Measurements from ENCODE around the gene TPRG1L.

The TPRG1L gene

DNA sequence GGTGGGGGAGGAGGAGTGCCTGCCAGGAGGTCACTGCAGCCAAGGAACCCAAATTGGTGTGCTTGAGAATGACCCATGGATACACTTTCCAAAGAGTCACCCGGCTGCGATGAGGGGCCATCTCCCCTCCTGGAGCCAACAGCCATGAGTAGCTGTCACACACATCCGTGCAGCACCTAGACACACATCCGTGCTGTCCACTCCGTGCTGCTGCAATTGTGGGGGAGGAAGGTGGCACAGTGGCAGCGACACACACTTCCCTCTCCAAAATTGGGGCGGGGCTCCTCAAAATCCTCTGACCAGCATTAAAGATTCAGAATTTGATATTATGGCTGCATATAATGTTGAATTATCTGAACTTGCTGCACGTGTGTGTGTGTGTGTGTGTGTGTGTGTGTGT, 43.3 kb downstream of the TPRG1L start:
- no peak for DNase-seq (ENCODE audit: low read depth)

DNA sequence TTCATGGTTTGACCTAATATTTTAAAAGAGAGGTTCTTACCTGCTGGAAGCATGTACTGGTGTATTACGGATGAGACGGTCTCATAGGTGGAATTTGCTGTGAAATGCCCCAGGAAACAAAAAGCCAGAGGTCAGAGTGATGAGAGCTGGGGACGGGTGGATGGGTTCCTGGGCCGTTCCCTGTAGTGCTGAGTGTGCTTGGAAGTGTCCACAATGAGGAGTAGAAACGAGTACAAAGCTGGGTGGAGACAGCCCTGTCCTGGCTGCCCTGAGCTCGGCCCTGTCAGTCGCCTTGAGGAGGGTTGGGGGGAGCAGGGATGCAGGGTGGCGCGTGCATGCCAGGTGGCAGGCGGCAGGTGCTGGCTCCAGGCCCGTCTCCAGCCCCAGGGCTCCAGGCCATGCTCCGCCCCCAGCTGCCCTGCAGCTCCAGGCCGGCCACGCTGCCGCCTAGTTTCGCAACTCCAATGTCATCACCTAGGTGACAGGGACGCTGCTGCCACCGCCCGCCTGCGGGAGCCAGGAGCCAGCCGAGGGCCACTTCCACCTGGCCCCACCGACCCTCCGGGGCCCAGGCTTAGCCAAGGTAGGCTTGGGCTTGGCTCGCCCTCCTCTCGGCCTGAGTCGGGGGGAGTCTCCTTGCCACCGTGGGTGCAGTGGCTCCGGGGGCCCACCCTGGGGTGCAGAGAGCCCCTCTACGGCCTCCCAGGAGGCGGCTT, 43.9 kb downstream of the TPRG1L start:
- no peak for DNase-seq (ENCODE audit: low read depth)

DNA sequence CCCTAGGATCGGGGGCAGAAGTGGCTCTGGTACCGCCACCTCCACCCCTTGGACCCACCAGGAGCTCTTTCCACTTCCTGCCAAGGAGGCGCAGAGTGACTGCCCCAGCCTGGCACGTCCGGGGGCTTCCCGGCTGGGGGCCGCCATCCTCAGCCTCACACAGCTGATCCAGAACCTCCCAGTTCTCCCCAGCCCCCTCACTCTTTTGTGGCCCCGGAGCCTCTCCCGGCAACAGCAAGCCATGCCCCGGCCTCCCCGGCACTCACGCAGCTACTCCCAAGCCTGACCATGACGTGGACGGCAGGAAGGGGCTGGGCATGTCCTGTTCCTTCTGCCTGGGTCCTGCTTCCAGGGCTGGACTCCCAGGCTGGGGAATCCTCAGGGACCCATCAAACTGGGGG, 44.6 kb downstream of the TPRG1L start:
- no peak for DNase-seq (ENCODE audit: low read depth)

DNA sequence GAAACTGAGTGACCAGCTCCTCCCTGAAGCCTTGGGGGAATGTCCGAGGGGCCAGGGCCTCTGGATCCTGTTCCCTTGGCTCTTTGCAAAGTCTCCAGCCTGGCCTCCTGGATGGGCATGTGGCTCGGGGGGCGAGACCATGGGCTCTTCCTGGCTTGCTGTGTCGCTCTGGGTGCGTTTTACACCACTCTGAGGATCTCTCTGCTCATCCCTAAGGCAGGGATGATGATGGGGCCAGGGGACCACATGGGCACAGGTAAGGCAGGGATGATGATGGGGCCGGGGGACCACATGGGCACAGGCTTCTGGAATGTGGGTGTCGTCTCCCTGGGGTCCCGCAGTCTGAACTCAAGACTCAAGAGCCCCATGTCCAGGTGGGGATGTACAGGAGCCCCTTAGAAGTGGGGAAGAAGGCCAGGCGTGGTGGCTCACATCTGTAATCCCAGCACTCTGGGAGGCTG, 45.2 kb downstream of the TPRG1L start:
- no peak for DNase-seq (ENCODE audit: low read depth)

DNA sequence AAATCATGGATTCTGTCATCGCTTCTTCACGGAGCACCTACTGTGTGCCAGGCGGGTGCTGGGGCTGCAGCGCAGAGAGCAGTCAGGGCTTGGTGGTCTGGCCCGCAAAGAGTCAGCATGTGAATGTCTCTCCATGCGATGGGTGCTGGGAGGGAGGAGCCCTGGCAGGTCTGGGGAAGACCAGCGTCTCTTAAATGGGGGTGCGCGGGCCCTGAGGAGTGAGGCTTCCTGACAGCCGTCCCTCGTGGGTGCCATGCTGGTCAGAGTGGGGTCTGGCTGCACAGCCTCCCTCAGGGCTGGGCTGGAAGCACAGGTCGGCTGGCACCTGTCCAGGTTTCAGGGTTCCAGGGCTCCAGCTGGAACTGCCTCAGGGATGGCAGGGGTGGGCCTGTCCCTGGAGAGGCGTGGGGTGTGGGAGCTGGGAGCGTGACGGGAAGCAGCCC, 46.0 kb downstream of the TPRG1L start:
- no peak for DNase-seq (ENCODE audit: low read depth)

DNA sequence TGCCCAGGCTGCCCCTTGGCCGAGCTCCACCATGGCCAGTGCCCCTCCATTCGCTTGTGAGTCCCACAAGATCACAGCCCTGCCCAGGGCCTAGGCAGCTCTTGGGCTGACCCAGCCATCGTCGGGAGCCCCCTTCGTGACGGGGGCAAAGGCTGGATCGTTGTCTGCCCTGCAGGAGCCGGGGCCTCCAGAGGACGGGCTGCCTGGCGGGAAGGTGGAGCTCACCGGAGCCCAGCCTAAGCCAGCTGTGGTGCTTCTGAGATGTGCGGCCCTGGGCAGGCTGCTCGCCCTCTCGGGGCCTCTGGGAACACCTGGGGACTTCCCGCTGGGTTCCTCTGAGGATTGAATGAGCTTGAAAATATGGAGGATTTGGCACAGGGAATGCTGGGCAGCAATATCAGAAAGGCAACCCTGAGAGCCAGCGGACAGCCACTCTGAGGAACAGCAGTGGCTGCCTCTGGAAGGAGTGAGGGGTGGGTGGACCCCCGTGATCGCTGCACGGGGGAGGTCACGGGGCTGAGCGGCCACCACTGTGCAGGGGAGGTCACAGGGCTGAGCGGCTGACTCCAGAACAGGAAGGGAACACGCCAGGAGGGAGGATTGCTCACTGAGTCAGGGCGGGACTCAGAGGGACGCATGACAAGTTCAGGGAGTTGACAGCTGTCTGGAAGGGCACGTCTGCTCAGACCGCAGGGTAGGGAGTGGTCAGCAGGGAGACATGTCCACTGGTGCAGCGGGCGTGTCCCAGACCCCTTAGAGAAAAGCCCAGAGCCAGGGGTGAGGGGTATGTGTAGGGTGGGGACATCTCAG, 46.8 kb downstream of the TPRG1L start:
- no peak for DNase-seq (ENCODE audit: low read depth)

DNA sequence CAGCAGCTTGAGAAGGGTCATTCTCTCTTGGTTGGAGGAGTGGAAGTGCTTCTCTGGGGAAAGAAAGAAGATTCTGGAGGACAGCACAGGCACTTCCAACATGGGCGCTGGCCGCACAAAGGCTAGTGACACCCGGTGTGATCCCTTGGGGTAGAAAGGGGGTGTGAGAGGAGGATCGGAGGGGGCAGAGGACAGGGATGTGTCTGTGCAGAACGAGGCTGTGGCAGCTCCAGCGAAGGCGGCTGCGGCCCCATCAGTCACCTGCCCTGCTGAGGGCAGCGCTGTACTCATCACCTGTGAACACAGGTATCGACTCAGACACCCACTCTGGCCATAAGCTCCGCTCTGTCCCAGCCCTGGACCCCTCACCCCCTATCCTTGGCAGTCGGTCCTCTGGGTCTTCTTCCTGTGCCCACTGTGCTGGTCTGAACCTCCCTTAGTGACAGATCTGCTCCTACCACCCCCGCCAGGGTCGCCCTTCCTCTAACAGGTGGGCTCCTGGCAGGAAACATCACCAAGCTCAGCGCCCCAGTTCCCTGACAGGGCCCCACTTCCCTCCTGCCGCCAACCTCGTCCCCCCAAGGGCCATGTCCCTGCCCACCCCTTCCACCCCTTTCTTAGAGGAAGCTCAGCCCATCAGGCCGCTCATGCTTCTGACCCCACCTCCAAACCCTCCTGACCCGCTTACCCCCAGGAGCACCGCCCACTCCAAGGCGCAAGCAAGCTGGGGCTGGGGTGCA, 47.6 kb downstream of the TPRG1L start:
- DNase-seq (ENCODE audit: low read depth): no peak

DNA sequence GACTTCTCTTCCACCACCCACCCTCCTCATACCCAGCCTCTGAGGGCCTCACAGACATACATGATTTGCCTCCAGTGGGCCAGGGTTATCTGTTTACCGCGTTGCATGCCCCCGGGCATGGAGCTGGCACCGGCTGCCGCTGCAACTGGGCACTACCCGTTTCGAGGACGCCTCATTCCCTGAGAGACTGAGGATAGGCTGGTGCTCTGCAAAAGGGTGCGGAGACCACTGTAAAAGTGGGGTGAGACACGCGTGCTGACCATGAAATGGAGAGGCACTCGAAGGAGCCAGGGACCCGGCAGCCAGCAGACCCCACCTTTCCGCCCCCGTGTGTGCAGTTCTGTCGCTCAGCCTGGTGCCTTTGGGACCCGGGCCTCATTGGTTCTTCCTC, 48.2 kb downstream of the TPRG1L start:
- no peak for DNase-seq (ENCODE audit: low read depth)

DNA sequence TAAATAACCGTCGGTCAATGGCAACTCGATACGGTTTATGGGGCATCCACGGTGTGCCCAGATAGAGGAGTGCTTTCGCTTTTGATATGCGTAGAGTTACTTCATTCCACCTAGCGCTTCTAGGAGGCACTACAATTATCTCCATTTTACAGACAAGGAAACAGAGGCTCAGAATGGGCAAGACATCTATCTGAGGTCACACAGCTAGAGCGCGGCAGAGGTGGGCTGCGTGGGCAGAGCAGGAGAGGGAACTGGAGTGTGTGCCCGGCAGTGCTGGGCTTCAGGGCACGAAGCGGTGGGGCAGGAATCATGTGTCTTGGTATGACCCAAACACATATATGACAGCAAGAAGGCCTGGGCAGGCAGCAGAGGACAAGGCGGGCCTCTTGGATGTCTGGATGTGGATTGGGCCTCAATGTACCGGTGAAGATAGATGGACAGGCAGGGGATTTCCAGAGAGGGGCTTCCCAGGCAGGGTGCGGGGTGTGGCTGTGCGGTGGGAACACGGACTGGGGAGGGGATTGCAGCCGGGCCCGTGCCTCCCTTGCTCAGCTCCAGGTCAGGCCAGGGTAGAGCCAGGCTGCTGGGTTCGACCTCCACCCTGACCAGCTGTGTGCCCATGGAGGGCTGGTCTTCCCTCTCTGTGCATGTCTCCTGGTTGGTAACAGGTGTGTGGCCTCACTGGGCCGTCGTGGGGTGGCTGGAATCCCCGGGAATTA, 48.7 kb downstream of the TPRG1L start:
- DNase-seq (ENCODE audit: low read depth): no peak

DNA sequence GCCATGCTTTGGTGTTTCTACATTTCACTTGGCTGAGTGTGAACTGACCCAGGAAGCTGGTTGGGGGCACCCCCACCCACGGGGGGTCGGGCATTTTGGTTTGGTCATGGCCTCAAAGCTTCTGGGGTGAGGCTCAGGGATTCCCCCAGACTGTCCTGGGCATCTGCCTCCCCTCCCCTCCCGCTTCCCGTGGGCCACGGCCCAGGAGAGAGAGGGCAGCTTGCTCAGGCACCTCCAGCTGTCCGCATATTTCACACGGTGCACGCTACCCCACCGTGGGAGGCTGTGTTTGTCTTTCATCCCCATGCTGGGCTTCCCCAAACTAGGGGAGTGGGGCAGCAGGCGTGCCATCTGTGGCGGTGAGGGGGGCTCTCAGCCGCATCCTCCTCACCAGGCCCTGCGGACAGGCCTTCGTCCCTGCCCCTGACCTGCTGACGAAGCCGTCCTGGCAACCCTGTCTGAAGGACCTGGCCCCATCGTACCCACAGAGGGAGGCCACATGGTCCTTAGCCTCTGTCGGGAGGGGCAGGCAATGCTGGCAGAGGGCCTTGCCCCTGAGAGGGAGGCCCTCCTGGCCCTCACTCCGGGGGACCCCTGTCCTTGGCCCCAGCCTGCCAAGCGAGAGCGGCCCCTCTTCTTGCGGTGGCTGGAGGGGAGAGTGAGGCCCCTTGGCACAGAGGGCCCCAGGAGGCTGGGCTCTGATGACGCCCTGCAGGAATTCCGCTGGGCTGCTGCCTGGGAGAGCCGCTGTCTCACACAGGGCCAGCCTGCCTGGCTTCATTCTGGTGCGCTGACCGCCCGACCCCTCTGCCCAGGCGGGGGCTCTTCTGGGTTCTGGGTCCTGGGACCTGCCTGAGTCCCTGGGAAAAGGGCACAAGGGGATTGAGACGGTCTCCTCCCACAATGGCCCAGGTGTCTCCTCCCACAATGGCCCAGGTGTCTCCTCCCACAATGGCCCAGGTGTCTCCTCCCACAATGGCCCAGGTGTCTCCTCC, 49.6 kb downstream of the TPRG1L start:
- no peak for DNase-seq (ENCODE audit: low read depth)

DNA sequence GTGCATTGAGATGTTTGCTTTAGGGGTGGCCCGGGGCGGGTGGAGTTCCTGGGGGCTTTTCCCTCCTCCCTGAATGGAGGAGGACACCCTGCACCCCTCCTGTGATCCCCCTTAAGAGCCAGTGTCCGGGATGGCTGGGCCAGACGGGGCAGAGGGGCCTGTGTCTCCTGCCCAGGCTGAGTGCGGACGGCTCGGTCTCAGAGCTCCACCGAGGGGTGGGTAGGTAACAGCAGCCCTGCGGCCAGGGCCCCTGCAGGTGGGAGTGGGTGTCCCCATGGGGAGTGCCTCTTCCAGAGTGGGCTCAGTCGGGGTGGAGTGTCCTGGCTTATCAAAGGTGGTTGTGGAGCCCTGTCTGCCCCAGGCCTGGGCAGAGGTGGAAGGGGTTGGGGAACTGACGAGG, 50.6 kb downstream of the TPRG1L start:
- no peak for DNase-seq (ENCODE audit: low read depth)

DNA sequence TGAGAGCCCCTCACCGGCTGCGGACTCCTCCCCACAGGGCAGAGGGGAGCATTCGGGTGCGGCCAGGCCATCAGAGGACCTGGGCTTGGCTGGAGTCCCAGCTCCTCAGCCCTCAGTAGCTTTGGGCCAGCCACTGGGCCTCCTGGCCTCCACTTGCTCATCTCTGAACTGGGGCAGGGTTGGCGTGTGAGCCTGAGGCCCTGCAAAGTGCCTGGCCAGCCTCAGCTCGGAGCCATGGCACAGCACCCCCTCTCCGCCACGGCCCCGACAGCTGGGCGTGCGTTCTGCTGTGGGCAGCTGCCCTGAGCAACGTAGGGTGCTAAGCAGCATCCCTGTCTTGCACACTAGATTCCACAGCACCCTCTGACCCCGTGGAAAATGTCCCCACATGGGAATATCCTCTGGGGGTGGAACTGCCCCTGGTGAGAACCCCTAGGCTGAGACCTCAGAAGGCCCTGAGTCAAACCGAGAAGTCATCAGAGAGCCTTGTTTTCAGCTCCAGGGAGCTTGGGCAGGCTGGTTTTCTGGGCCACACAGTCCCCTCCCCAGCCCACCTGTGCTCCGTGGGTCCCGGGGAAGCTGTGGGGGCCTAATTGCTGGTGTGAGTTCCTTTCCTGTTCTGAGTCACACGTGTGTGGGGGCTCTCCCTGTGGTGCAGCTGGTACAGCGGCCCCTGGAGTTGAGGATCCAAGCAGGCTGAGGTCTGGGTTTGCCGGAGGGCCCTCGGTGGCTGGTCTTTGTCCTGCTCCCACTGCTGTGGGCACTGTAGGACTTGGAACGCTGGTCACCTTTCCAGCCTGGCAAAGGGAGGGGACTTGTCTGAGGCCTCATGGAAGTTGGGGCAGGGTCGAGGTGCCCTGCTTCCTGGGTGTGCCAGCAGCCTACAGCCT, 52.0 kb downstream of the TPRG1L start:
- DNase-seq (ENCODE audit: low read depth): no peak

DNA sequence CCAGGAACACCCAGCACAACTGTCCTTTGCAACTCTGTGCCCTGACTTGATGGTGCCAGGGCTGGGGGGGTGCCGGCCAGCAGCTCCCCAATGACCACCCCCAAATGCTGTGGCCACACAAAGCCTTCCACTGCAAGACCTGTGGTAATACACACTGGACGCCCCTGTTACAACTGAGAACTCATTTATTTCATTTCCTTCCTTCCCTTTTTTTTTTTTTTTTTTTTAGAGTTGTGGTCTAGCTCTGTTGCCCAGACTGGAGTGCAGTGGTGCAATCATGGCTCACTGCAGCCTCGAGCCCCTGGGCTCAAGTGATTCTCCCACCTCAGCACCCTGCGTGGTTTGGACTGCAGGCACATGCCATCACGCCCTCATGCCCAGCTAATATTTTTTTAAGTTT, 52.7 kb downstream of the TPRG1L start:
- no peak for DNase-seq (ENCODE audit: low read depth)

DNA sequence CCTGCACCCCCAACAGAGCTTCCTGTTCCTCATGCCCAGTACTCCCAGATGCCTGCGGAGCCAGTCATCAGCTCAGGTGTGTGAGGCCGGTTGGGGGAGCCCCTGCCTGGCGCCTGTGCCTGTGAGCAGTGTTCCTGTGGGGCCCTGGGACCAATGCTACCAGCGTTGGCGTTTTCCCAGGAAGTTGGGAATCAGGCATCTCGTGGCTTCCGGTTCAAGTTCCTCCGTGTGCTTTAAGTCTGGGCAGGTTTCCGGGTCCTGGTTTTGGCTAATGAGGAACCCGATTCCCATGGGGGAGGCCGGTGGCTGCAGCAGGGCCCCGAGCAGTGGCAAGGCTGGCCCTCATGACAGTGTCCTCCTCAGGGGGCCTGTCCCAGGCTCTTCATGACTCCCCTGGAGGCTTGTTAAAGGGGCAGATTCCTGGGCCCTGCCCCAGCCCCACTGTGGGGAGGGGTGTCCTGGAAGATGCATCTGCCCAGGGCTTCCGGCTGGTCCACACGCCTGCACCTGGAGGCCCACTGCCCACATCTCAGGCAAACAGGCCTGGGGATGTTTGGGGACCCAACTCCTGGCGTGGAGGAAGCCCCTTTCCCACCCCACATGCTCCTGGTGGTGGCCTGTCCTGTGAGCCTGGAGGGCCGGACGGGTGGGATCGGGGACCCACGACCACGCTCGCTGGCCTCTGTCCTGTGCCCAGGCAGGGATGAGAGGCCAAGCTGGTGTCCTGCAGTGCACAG, 53.7 kb downstream of the TPRG1L start:
- DNase-seq (ENCODE audit: low read depth): no peak

DNA sequence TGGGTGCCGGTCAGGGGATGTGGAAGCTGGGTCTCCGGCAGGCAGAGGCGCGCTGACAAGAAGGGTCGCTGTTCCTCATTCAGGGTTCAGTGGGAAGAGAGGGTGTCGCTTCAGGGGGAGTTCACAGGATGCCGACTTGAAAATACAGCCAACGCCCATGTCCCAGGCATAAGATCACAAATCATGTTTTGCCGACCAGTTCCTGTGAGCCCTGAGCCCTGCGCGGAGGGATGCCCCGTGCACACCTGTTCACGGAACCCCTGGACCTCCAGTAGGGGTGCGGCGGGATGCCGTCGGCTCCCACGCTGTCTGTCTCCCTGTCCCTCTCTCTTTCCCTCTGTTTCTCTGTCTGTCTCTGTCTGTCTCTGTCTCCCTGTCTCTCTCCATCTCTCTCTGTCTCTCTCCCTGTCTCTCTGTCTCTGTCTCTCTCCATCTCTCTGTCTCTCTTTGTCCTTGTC, 54.3 kb downstream of the TPRG1L start:
- DNase-seq (ENCODE audit: low read depth): no peak

Measured in stimulated activated CD8-positive, alpha-beta memory T cell treated with anti-CD3 and anti-CD28 coated beads, Interleukin-15, amount 100 ng/mL, for 24 hours (primary cell).